IMR-90 (cell line): ENCODE results near the gene GPD1. TPM values are rescaled to one million over a fixed set of nuclear protein-coding genes. Genes with fewer than 3 reads are reported as not detected.

Experiments used
- ATAC-seq: fragments of 200-7000 bp; cut with Tn5 transposase; 2 replicates; pipeline ENCODE4 v1.9.1; 2020; ENCODE audit warnings: low read depth, mild to moderate bottlenecking, moderate library complexity
- BruUV-seq: library from RNA; stranded (reverse); fragments of 400-500 nt; replicated peaks from 2 replicates; lab custom pipeline; 2021; lab: Mats Ljungman, UMichigan
- CTCF ChIA-PET: fragments of 300-600 bp; formaldehyde crosslinking; extraction: SDS; loops from one replicate; lab custom pipeline; 2021; ENCODE audit warnings: antibody characterized with exemption; lab: Yijun Ruan, JAX
- POLR2A ChIA-PET: fragments of 300-600 bp; sonication (Branson Sonifier 250); formaldehyde crosslinking; loops from one replicate; lab custom pipeline; 2022; ENCODE audit warnings: antibody characterized with exemption; ENCODE audit not compliant: unreplicated experiment; lab: Charles Lee
- DNase-seq: peaks from one replicate; pipeline ENCODE4 v3.0.0; 2013
- H2AFZ ChIP-seq: replicated peaks from 2 replicates; pipeline ENCODE3; 2013; ENCODE audit warnings: low read length, mild to moderate bottlenecking; ENCODE audit not compliant: poor library complexity
- H2AK5ac ChIP-seq: 2 replicates; pipeline ENCODE4 v1.6.1; 2013; ENCODE audit warnings: low read depth, low read length, inconsistent platforms
- H2AK9ac ChIP-seq: replicated peaks from 2 replicates; pipeline ENCODE3; 2013; ENCODE audit warnings: mild to moderate bottlenecking, low read depth, low read length, moderate library complexity; ENCODE audit not compliant: poor library complexity
- H2BK120ac ChIP-seq: 2 replicates; pipeline ENCODE4 v1.6.1; 2013; ENCODE audit warnings: low read depth, low read length, inconsistent platforms
- H2BK15ac ChIP-seq: 3 replicates; pipeline ENCODE4 v1.6.1; 2013; ENCODE audit warnings: low read depth, low read length, inconsistent platforms
- H2BK20ac ChIP-seq: 2 replicates; pipeline ENCODE4 v1.6.1; 2013; ENCODE audit warnings: low read depth, mild to moderate bottlenecking, inconsistent platforms, low read length, moderate library complexity
- H2BK5ac ChIP-seq: 2 replicates; pipeline ENCODE4 v1.6.1; 2013; ENCODE audit warnings: mild to moderate bottlenecking, low read depth, low read length, inconsistent platforms; ENCODE audit not compliant: poor library complexity, severe bottlenecking
- H3K14ac ChIP-seq: replicated peaks from 2 replicates; pipeline ENCODE4 v1.6.1; 2013; ENCODE audit warnings: low read depth, low read length, inconsistent platforms
- H3K18ac ChIP-seq: 2 replicates; pipeline ENCODE4 v1.6.1; 2013; ENCODE audit warnings: low read depth, low read length, control low read depth
- H3K23ac ChIP-seq: 2 replicates; pipeline ENCODE4 v1.6.1; 2013; ENCODE audit warnings: low read depth, low read length, inconsistent platforms
- H3K27ac ChIP-seq: 2 replicates; pipeline ENCODE4 v1.5.1; 2013; ENCODE audit warnings: mild to moderate bottlenecking, control low read depth, low read length; ENCODE audit not compliant: insufficient read depth
- H3K27me3 ChIP-seq: 2 replicates; pipeline ENCODE4 v1.6.1; 2013; ENCODE audit warnings: low read length; ENCODE audit not compliant: control insufficient read depth, insufficient read depth
- H3K36me3 ChIP-seq: 2 replicates; pipeline ENCODE4 v1.6.1; 2013; ENCODE audit warnings: low read length, mixed read lengths; ENCODE audit not compliant: control insufficient read depth, insufficient read depth
- H3K4ac ChIP-seq: 2 replicates; pipeline ENCODE4 v1.6.1; 2013; ENCODE audit warnings: low read depth, low read length, inconsistent platforms
- H3K4me1 ChIP-seq: 2 replicates; pipeline ENCODE4 v1.6.1; 2013; ENCODE audit warnings: low read length, mixed read lengths; ENCODE audit not compliant: control insufficient read depth, insufficient read depth
- H3K4me2 ChIP-seq: 2 replicates; pipeline ENCODE4 v1.6.1; 2013; ENCODE audit warnings: low read depth, mild to moderate bottlenecking, control low read depth, low read length, moderate library complexity
- H3K4me3 ChIP-seq: 2 replicates; pipeline ENCODE4 v1.5.1; 2013; ENCODE audit warnings: low read depth, mild to moderate bottlenecking, control low read depth, low read length, moderate library complexity; ENCODE audit not compliant: insufficient read depth
- H3K56ac ChIP-seq: 2 replicates; pipeline ENCODE4 v1.6.1; 2013; ENCODE audit warnings: low read length, inconsistent platforms; ENCODE audit not compliant: insufficient read depth; ENCODE audit errors: extremely low read depth
- H3K79me1 ChIP-seq, 2 experiments: 2 replicates each; pipeline ENCODE4 v1.6.1; 2013; ENCODE audit warnings: low read length in 2 of 2, inconsistent platforms in 1 of 2, low read depth in 1 of 2
- H3K9ac ChIP-seq: 2 replicates; pipeline ENCODE4 v1.6.1; 2013; ENCODE audit warnings: low read depth, low read length, control low read depth
- H3K9me1 ChIP-seq: 2 replicates; pipeline ENCODE4 v1.6.1; 2013; ENCODE audit warnings: low read length, inconsistent platforms; ENCODE audit not compliant: insufficient read depth
- H3K9me3 ChIP-seq: 2 replicates; pipeline ENCODE4 v1.6.1; 2013; ENCODE audit warnings: low read length; ENCODE audit not compliant: control insufficient read depth, insufficient read depth
- H4K20me1 ChIP-seq: 2 replicates; pipeline ENCODE4 v1.6.1; 2013; ENCODE audit warnings: low read length, inconsistent platforms; ENCODE audit not compliant: insufficient read depth
- H4K5ac ChIP-seq: 2 replicates; pipeline ENCODE4 v1.6.1; 2013; ENCODE audit warnings: mild to moderate bottlenecking, low read depth, low read length, control low read depth
- H4K8ac ChIP-seq, 2 experiments: 2 replicates each; pipeline ENCODE4 v1.6.1; 2013; ENCODE audit warnings: low read depth in 2 of 2, low read length in 2 of 2, control low read depth in 1 of 2, inconsistent platforms in 1 of 2
- H4K91ac ChIP-seq: 2 replicates; pipeline ENCODE4 v1.6.1; 2013; ENCODE audit warnings: low read depth, low read length, inconsistent platforms; ENCODE audit not compliant: insufficient read depth
- BHLHE40 ChIP-seq: fragments of 150-350 bp; IDR thresholded peaks from 2 replicates; pipeline ENCODE4 v1.6.1; 2016; ENCODE audit warnings: mild to moderate bottlenecking, low read depth, low read length
- CEBPB ChIP-seq: IDR thresholded peaks from 2 replicates; pipeline ENCODE4 v1.6.1; 2012; ENCODE audit warnings: low read depth, low read length, improper control_type of control experiment
- CHD1 ChIP-seq: IDR thresholded peaks from 2 replicates; pipeline ENCODE4 v1.6.1; 2012; ENCODE audit warnings: low read depth, low read length, improper control_type of control experiment
- CTCF ChIP-seq: conservative IDR thresholded peaks from 2 replicates; pipeline ENCODE4 v1.5.1; 2012; ENCODE audit warnings: mild to moderate bottlenecking, low read depth, low read length, improper control_type of control experiment
- ELK1 ChIP-seq: fragments of 150-350 bp; IDR thresholded peaks from 2 replicates; pipeline ENCODE4 v1.6.1; 2016; ENCODE audit warnings: low read depth, mild to moderate bottlenecking, low read length, moderate library complexity, borderline replicate concordance
- FOS ChIP-seq: fragments of 150-350 bp; IDR thresholded peaks from 2 replicates; pipeline ENCODE4 v1.6.1; 2016; ENCODE audit warnings: low read depth, low read length
- MAFK ChIP-seq: IDR thresholded peaks from 2 replicates; pipeline ENCODE4 v1.6.1; 2012; ENCODE audit warnings: low read depth, low read length, improper control_type of control experiment
- MAZ ChIP-seq: IDR thresholded peaks from 2 replicates; pipeline ENCODE4 v1.6.1; 2012; ENCODE audit warnings: low read depth, mild to moderate bottlenecking, low read length, improper control_type of control experiment, moderate library complexity, borderline replicate concordance
- MXI1 ChIP-seq: IDR thresholded peaks from 2 replicates; pipeline ENCODE4 v1.6.1; 2012; ENCODE audit warnings: low read depth, mild to moderate bottlenecking, low read length, moderate library complexity, borderline replicate concordance
- POLR2A ChIP-seq: IDR thresholded peaks from 2 replicates; pipeline ENCODE4 v1.6.1; 2012; ENCODE audit warnings: mild to moderate bottlenecking, low read depth, low read length
- RAD21 ChIP-seq: IDR thresholded peaks from 2 replicates; pipeline ENCODE4 v1.6.1; 2012; ENCODE audit warnings: low read length, improper control_type of control experiment
- RCOR1 ChIP-seq: IDR thresholded peaks from 2 replicates; pipeline ENCODE4 v1.6.1; 2012; ENCODE audit warnings: mild to moderate bottlenecking, low read length, improper control_type of control experiment; ENCODE audit not compliant: insufficient replicate concordance
- RFX5 ChIP-seq: IDR thresholded peaks from 2 replicates; pipeline ENCODE4 v1.8.0; 2012; ENCODE audit warnings: low read depth, mild to moderate bottlenecking, low read length, moderate library complexity
- SMC3 ChIP-seq: fragments of 150-350 bp; IDR thresholded peaks from 2 replicates; pipeline ENCODE4 v1.6.1; 2016; ENCODE audit warnings: low read depth, mild to moderate bottlenecking, antibody characterized with exemption, low read length, moderate library complexity
- USF2 ChIP-seq: fragments of 150-350 bp; IDR thresholded peaks from 2 replicates; pipeline ENCODE4 v1.6.1; 2017; ENCODE audit warnings: mild to moderate bottlenecking, antibody characterized with exemption, low read length, low read depth
- WGBS, 2 experiments: methylation state at CpG; one replicate each; pipeline versions ENCODE4 v1.1.5 to v1.1.7; 2013; ENCODE audit warnings: missing lambda C conversion rate in 2 of 2; ENCODE audit not compliant: insufficient read length in 1 of 2; ENCODE audit errors: extremely low coverage in 2 of 2; 5-methylcytosine and 5-hydroxymethylcytosine counted together
- dilution Hi-C: fragments of 300-500 bp; cut with HindIII; formaldehyde crosslinking; loops from one replicate; pipeline ENCODE4 v1.14.3; 2018; ENCODE audit warnings: low sequenced_read_pairs; ENCODE audit not compliant: unreplicated experiment
- in situ Hi-C: fragments of 300-500 bp; cut with MboI; formaldehyde crosslinking; loops from 3 replicates; pipeline ENCODE4 v1.14.3; 2019; ENCODE audit warnings: low sequenced_read_pairs, inconsistent platforms, mixed read lengths
- intact Hi-C: fragments of 100-400 bp; cut with micrococcal nuclease; formaldehyde crosslinking; loops from 2 replicates; pipeline ENCODE4 v1.10.0; 2022
- polyA plus RNA-seq, 3 experiments: library from polyadenylated mRNA; depleted of rRNA; stranded (reverse); fragments of >200 nt; gene quantifications; 2 replicates each; pipeline ENCODE4 v1.2.3, GENCODE V29; 2012; ENCODE audit warnings: low replicate concordance in 1 of 3
- total RNA-seq: library from RNA; depleted of rRNA; stranded (reverse); fragments of >200 nt; gene quantifications from 2 replicates; pipeline ENCODE4 v1.2.3, GENCODE V29; 2012

GPD1 gene
- total and polyA plus RNA-seq, 2 of the 4 experiments (the other 2 are of a cell fraction), result 0.05 to 0.18 TPM

- intact Hi-C loops (no loop called here), in situ Hi-C loops (no loop called here), dilution Hi-C loops (no loop called here)
- Histone ChIP-seq H4K5ac (no peak overlapping the region), H3K79me1 (peaks cover 12 to 64% of the 10 kb centered on the region in 2 experiments), H3K9me1 (peaks cover 12% of the 10 kb centered on the region; the same call in 1 of the 2 replicates), H3K4me1 (peaks cover 7% of the 10 kb centered on the region), H3K4me3 (no peak overlapping the region), H3K27ac (no peak overlapping the region), H4K8ac (no peak overlapping the region), H3K27me3 (no peaks in the 10 kb centered on the region), H4K20me1 (peaks cover 29% of the 10 kb centered on the region), H3K14ac (no peak overlapping the region), H4K91ac (no peak overlapping the region), H2BK15ac (no peak overlapping the region), H3K9ac (no peak overlapping the region), H2BK20ac (no peak overlapping the region), H2BK120ac (no peak overlapping the region), H3K56ac (no peak overlapping the region), H3K4me2 (no peak overlapping the region; the same call in 1 of the 2 replicates), H3K36me3 (no peaks in the 10 kb centered on the region; the same call in 1 of the 2 replicates), H3K9me3 (no peaks in the 10 kb centered on the region), H2AFZ (no peak overlapping the region), H3K18ac (no peak overlapping the region), H2AK5ac (no peak overlapping the region), H3K4ac (no peak overlapping the region), H2AK9ac (no peak overlapping the region), H3K23ac (no peak overlapping the region), H2BK5ac (peak overlapping the region; percentile 59)
- DNase-seq, result peak; percentile 28
- peak; percentile 59 for ATAC-seq
- WGBS, 2 experiments, result no CpG with 5 or more reads among the region's 2 CpGs
- no TSS peak for BruUV-seq
- ChIA-PET CTCF (interaction anchor here (0.6 kb wide), 1 partner anchor 75 kb away, joined by 3 read pairs; no protein-coding TSS in a partner anchor), POLR2A (no interaction called here)
- no peak for TF ChIP-seq RCOR1
- no peak for TF ChIP-seq CEBPB
- no peak for TF ChIP-seq CHD1
- TF ChIP-seq MAZ, result no peak
- no peak for TF ChIP-seq RFX5
- TF ChIP-seq CTCF, result no peak
- TF ChIP-seq ELK1, result no peak
- no peak for TF ChIP-seq MXI1
- TF ChIP-seq SMC3, result no peak
- no peak for TF ChIP-seq POLR2A
- no peak for TF ChIP-seq MAFK
- no peak for TF ChIP-seq USF2
- TF ChIP-seq RAD21, result no peak
- no peak for TF ChIP-seq FOS
- TF ChIP-seq BHLHE40, result no peak
These were observed 53.5 kb downstream of the GPD1 start for GRCh38 chr12:50157259-50157658.
